IPS-18c (cell line): Measurements from ENCODE around the gene C19orf47.

ENCODE experiments used
- H3K4me3 ChIP-seq: 2 replicates; pipeline ENCODE4 v1.7.0; 2013; ENCODE audit warnings: low read depth, mild to moderate bottlenecking, low read length, moderate library complexity; ENCODE audit not compliant: insufficient read depth
- H3K9me3 ChIP-seq: one replicate; pipeline ENCODE4 v1.6.1; 2013; ENCODE audit warnings: mild to moderate bottlenecking, low read length, moderate library complexity; ENCODE audit not compliant: control insufficient read depth, insufficient read depth

The C19orf47 gene

GRCh38 chr19:40360708-40361241, 12.6 kb upstream of the C19orf47 start:
- H3K4me3 ChIP-seq = no peak overlapping the region
- H3K9me3 ChIP-seq = peaks cover 3% of the 10 kb centered on the region

- H3K4me3 ChIP-seq = no peak overlapping the region
- H3K9me3 ChIP-seq = peaks cover 3% of the 10 kb centered on the region
Measured at GRCh38 chr19:40360020-40360707, 12.0 kb upstream of the C19orf47 start.

- H3K9me3 ChIP-seq = peaks cover 3% of the 10 kb centered on the region
- no peak overlapping the region for H3K4me3 ChIP-seq
Measured at GRCh38 chr19:40358773-40359172, 10.6 kb upstream of the C19orf47 start.

- Histone ChIP-seq H3K9me3 (peaks cover 3% of the 10 kb centered on the region), H3K4me3 (no peak overlapping the region)
Measured at GRCh38 chr19:40357640-40358039, 9.4 kb upstream of the C19orf47 start.

- no peak overlapping the region for H3K4me3 ChIP-seq
- peaks cover 3% of the 10 kb centered on the region for H3K9me3 ChIP-seq
Measured at GRCh38 chr19:40356681-40357595, 8.7 kb upstream of the C19orf47 start.

- Histone ChIP-seq H3K9me3 (peaks cover 3% of the 10 kb centered on the region), H3K4me3 (no peak overlapping the region)
Measured at GRCh38 chr19:40355975-40356680, 7.9 kb upstream of the C19orf47 start.

GRCh38 chr19:40348961-40349507, 837 bp upstream of the C19orf47 start:
- Histone ChIP-seq H3K4me3 (peak overlapping the region; percentile 68), H3K9me3 (no peaks in the 10 kb centered on the region)

- Histone ChIP-seq H3K4me3 (no peak overlapping the region), H3K9me3 (no peaks in the 10 kb centered on the region)
Measured at GRCh38 chr19:40344422-40344821, 3.8 kb downstream of the C19orf47 start.

- H3K4me3 ChIP-seq = no peak overlapping the region
Measured at GRCh38 chr19:40342644-40343311, 5.4 kb downstream of the C19orf47 start.

GRCh38 chr19:40341601-40342482, 6.4 kb downstream of the C19orf47 start:
- no peak overlapping the region for H3K4me3 ChIP-seq
- no peaks in the 10 kb centered on the region for H3K9me3 ChIP-seq

More at GRCh38 chr19:40342644-40343311, 5.4 kb downstream of the C19orf47 start:
- no peaks in the 10 kb centered on the region for H3K9me3 ChIP-seq

- Histone ChIP-seq H3K4me3 (no peak overlapping the region), H3K9me3 (no peaks in the 10 kb centered on the region)
Measured at GRCh38 chr19:40339018-40339728, 9.0 kb downstream of the C19orf47 start.

- Histone ChIP-seq H3K4me3 (no peak overlapping the region), H3K9me3 (no peaks in the 10 kb centered on the region)
Measured at GRCh38 chr19:40337594-40337993, 10.6 kb downstream of the C19orf47 start.

GRCh38 chr19:40337107-40337506, 11.1 kb downstream of the C19orf47 start:
- no peaks in the 10 kb centered on the region for H3K9me3 ChIP-seq
- no peak overlapping the region for H3K4me3 ChIP-seq

GRCh38 chr19:40336601-40336900, 11.6 kb downstream of the C19orf47 start:
- Histone ChIP-seq H3K9me3 (no peaks in the 10 kb centered on the region), H3K4me3 (no peak overlapping the region)

- Histone ChIP-seq H3K4me3 (no peak overlapping the region), H3K9me3 (no peaks in the 10 kb centered on the region)
Measured at GRCh38 chr19:40335855-40336600, 12.2 kb downstream of the C19orf47 start.
